Measurements from ENCODE around the gene TUBD1. TPM values are rescaled to one million over a fixed set of nuclear protein-coding genes. Genes with fewer than 3 reads are reported as not detected.

TUBD1 gene
- total and polyA plus RNA-seq, 2 of the 13 experiments (the other 11 are each of a cell fraction or from before 2014, with no cell fraction given): 18.2 to 25.9 TPM

GRCh38 chr17:59846394-59847165 lies 46.2 kb downstream of the TUBD1 start (continued):
- TF ChIP-seq ELK4 (CRISPR knock-in tag; IDR thresholded peaks at IDR 0.05; ENCODE audit: borderline replicate concordance) (no peak), ZNF546 (CRISPR knock-in tag; conservative IDR thresholded peaks at IDR 0.05) (no peak), KLF9 (CRISPR knock-in tag; IDR thresholded peaks at IDR 0.05; ENCODE audit: low read depth) (no peak), BORCS8-MEF2B (CRISPR knock-in tag; IDR thresholded peaks at IDR 0.05) (peak; percentile 63; the same call in 1 of the 2 replicates), ZNF331 (CRISPR knock-in tag; IDR thresholded peaks at IDR 0.05) (0 out of 2 replicates have a peak, but pooled peaks have one; percentile 24), CEBPG (CRISPR knock-in tag; IDR thresholded peaks at IDR 0.05) (no peak; the same call in 1 of the 2 replicates), FOXP1 (IDR thresholded peaks at IDR 0.05) (no peak), FOXP1 (CRISPR knock-in tag; IDR thresholded peaks at IDR 0.05) (peak; percentile 56), NFE2 (CRISPR knock-in tag; IDR thresholded peaks at IDR 0.05) (no peak), ZBTB34 (CRISPR knock-in tag; IDR thresholded peaks at IDR 0.05) (peak; percentile 84), BCL3 (CRISPR knock-in tag; IDR thresholded peaks at IDR 0.05) (peak; percentile 56; the same call in 1 of the 2 replicates), TBP (CRISPR knock-in tag; IDR thresholded peaks at IDR 0.05) (no peak), ZFYVE20 (CRISPR knock-in tag; IDR thresholded peaks at IDR 0.05; ENCODE audit: borderline replicate concordance, low read depth) (no peak), THAP8 (CRISPR knock-in tag; IDR thresholded peaks at IDR 0.05; ENCODE audit: borderline replicate concordance) (no peak), ADNP (CRISPR knock-in tag; IDR thresholded peaks at IDR 0.05) (no peak), NFE2L2 (IDR thresholded peaks at IDR 0.05; ENCODE audit: low read length) (no peak), ZNF17 (CRISPR knock-in tag; IDR thresholded peaks at IDR 0.05) (no peak), ZNF883 (CRISPR knock-in tag; IDR thresholded peaks at IDR 0.05; ENCODE audit: not compliant biosample characterization) (no peak), ZNF589 (CRISPR knock-in tag; conservative IDR thresholded peaks at IDR 0.05) (no peak), BRF2 (CRISPR knock-in tag; IDR thresholded peaks at IDR 0.05) (peak; percentile 7; the same call in 1 of the 2 replicates), CREM (IDR thresholded peaks at IDR 0.05) (peak; percentile 86), CREM (CRISPR knock-in tag; IDR thresholded peaks at IDR 0.05) (no peak), ZFP91 (CRISPR knock-in tag; IDR thresholded peaks at IDR 0.05; ENCODE audit: borderline replicate concordance) (no peak), HNRNPK (IDR thresholded peaks at IDR 0.05; ENCODE audit: low read depth, low read length, poor library complexity, severe bottlenecking) (no peak)
